Measurements from ENCODE around the gene BET1L.
"Not testable (repeated sequence)": the region's sequence is repeated elsewhere in the genome, so short reads cannot be mapped to it uniquely, and the experiment has no call there.

Gene BET1L

DNA sequence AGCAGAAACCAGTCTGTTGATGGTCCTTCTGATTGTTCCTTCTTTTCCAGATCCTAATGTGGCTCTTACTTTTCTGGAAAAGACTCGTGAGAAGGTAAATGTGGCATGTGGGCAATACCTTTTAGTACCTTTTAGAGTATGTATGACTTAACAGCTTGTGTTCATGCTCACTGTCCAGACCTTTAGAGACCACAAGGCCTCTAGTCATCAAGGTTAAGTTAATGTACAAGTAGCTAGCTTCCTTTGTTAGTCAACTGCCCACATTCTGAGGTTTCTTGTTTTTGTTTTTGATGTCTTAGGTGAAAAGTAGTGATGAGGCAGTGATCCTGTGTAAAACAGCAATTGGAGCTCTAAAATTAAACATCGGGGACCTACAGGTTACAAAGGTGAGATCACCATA is 37.2 kb upstream of the BET1L start:
- peaks cover 9% of the 10 kb centered on the region; the same call in 1 of the 2 replicates for H4K20me1 ChIP-seq (ENCODE audit: insufficient read depth, low read length)
- no peak for TF ChIP-seq CTCF (IDR thresholded peaks at IDR 0.05; ENCODE audit: borderline replicate concordance, extremely low read depth, low read length, poor library complexity, severe bottlenecking)
- no peak for TF ChIP-seq EZH2 (IDR thresholded peaks at IDR 0.05; ENCODE audit: borderline replicate concordance, low read depth, low read length, severe bottlenecking)
- H3K27me3 ChIP-seq (ENCODE audit: insufficient read depth, low read length, poor library complexity), result no peaks in the 10 kb centered on the region
- H2AFZ ChIP-seq (ENCODE audit: low read depth, low read length), result no peak overlapping the region
- H3K4me3 ChIP-seq (ENCODE audit: low read depth in 1 of 2, low read length in 2 of 2), result no peak overlapping the region
- H3K9me3 ChIP-seq (ENCODE audit: insufficient read depth, low read length, severe bottlenecking), result no peaks in the 10 kb centered on the region
- H3K4me2 ChIP-seq (ENCODE audit: insufficient read depth, low read length), result no peak overlapping the region
- peaks cover 95% of the 10 kb centered on the region for H3K36me3 ChIP-seq (ENCODE audit: insufficient read depth, low read length)
- no peak for ATAC-seq (ENCODE audit: insufficient read depth, low read depth)
- no peak overlapping the region for H3K9ac ChIP-seq (ENCODE audit: low read depth, low read length)
- no peak overlapping the region for H3K27ac ChIP-seq (ENCODE audit: low read length)
- DNase-seq, result no peak
- peaks cover 39% of the 10 kb centered on the region for H3K79me2 ChIP-seq (ENCODE audit: insufficient read depth, low read length)
- H3K4me1 ChIP-seq (ENCODE audit: insufficient read depth, low read length), result peaks cover 10% of the 10 kb centered on the region; the same call in 1 of the 2 replicates

DNA sequence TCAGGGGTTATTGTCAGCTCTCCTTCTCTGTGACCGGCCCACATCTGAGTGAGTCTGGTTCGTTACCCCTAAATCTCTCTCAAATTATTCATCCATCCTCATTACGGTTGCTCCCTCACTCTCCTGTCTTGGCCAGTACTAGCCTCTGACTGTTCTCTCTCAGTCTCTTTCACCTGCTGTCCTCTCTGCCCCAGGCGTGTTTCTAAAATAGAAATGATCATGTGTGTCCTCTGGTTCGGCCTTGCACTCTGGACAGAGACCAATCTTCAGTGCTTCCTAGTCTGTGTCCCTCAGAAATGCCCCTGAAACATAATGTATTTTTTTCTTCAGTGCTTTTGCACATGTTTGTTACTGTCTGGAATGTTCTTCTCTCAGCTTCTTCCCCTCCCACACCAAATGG is 34.4 kb upstream of the BET1L start:
- no peak for ATAC-seq (ENCODE audit: insufficient read depth, low read depth)

GRCh38 chr11:240315-240714 is 33.1 kb upstream of the BET1L start:
- DNase-seq (no peak), ATAC-seq (ENCODE audit: insufficient read depth, low read depth) (no peak)
- H3K4me1 ChIP-seq (ENCODE audit: insufficient read depth, low read length), result peaks cover 36% of the 10 kb centered on the region
- H3K27ac ChIP-seq (ENCODE audit: low read length), result no peak overlapping the region
- H3K9me3 ChIP-seq (ENCODE audit: insufficient read depth, low read length, severe bottlenecking), result no peaks in the 10 kb centered on the region
- no peak overlapping the region for H3K9ac ChIP-seq (ENCODE audit: low read depth, low read length)
- H4K20me1 ChIP-seq (ENCODE audit: insufficient read depth, low read length), result peaks cover 22% of the 10 kb centered on the region
- no peak overlapping the region for H2AFZ ChIP-seq (ENCODE audit: low read depth, low read length)
- H3K27me3 ChIP-seq (ENCODE audit: insufficient read depth, low read length, poor library complexity), result no peaks in the 10 kb centered on the region
- H3K79me2 ChIP-seq (ENCODE audit: insufficient read depth, low read length), result peaks cover 69% of the 10 kb centered on the region
- peaks cover 64% of the 10 kb centered on the region for H3K36me3 ChIP-seq (ENCODE audit: insufficient read depth, low read length)
- H3K4me2 ChIP-seq (ENCODE audit: insufficient read depth, low read length), result no peak overlapping the region
- no peak for TF ChIP-seq CTCF (IDR thresholded peaks at IDR 0.05; ENCODE audit: borderline replicate concordance, extremely low read depth, low read length, poor library complexity, severe bottlenecking)
- no peak for TF ChIP-seq EZH2 (IDR thresholded peaks at IDR 0.05; ENCODE audit: borderline replicate concordance, low read depth, low read length, severe bottlenecking)
- no peak overlapping the region for H3K4me3 ChIP-seq (ENCODE audit: low read depth in 1 of 2, low read length in 2 of 2)

More for the DNA sequence above, 34.4 kb upstream of the BET1L start:
- no peaks in the 10 kb centered on the region for H3K9me3 ChIP-seq (ENCODE audit: insufficient read depth, low read length, severe bottlenecking)
- H3K27ac ChIP-seq (ENCODE audit: low read length), result no peak overlapping the region
- peaks cover 77% of the 10 kb centered on the region for H3K36me3 ChIP-seq (ENCODE audit: insufficient read depth, low read length)
- no peak overlapping the region for H3K9ac ChIP-seq (ENCODE audit: low read depth, low read length)
- H3K4me2 ChIP-seq (ENCODE audit: insufficient read depth, low read length), result no peak overlapping the region
- TF ChIP-seq EZH2 (IDR thresholded peaks at IDR 0.05; ENCODE audit: borderline replicate concordance, low read depth, low read length, severe bottlenecking) (no peak), CTCF (IDR thresholded peaks at IDR 0.05; ENCODE audit: borderline replicate concordance, extremely low read depth, low read length, poor library complexity, severe bottlenecking) (no peak)
- H3K27me3 ChIP-seq (ENCODE audit: insufficient read depth, low read length, poor library complexity), result no peaks in the 10 kb centered on the region
- no peak overlapping the region for H3K4me3 ChIP-seq (ENCODE audit: low read depth in 1 of 2, low read length in 2 of 2)
- no peak overlapping the region for H2AFZ ChIP-seq (ENCODE audit: low read depth, low read length)
- peaks cover 22% of the 10 kb centered on the region for H4K20me1 ChIP-seq (ENCODE audit: insufficient read depth, low read length)
- peaks cover 31% of the 10 kb centered on the region for H3K4me1 ChIP-seq (ENCODE audit: insufficient read depth, low read length)
- peaks cover 63% of the 10 kb centered on the region for H3K79me2 ChIP-seq (ENCODE audit: insufficient read depth, low read length)
- no peak for DNase-seq

DNA sequence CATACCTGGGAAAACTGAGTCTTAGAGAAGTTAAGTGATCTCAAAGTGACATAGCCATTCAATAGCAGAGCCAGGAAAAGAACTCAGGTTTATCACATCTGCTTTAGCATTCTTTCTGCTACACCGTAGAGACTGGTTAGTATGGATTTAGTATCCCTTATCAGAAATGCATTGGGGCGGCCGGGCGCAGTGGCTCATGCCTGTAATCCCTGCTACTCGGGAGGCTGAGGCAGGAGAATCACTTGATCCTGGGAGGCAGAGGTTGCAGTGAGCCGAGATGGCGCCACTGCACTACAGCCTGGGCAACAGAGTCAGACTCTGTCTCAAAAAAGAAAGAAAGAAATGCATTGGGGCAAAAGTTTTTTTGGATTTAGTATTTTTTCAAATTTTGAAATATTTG is 31.1 kb upstream of the BET1L start:
- Histone ChIP-seq H3K36me3 (ENCODE audit: insufficient read depth, low read length) (peaks cover 44% of the 10 kb centered on the region), H3K9ac (ENCODE audit: low read depth, low read length) (peak overlapping the region; percentile 76), H3K79me2 (ENCODE audit: insufficient read depth, low read length) (peaks cover 67% of the 10 kb centered on the region), H3K4me3 (ENCODE audit: low read depth in 1 of 2, low read length in 2 of 2) (peak overlapping the region; percentile 76 to 86; a peak in 3 of 4 replicates), H3K27ac (ENCODE audit: low read length) (0 out of 2 replicates have a peak overlapping the region, but pooled peaks have one; percentile 84), H3K4me2 (ENCODE audit: insufficient read depth, low read length) (peak overlapping the region; percentile 92), H4K20me1 (ENCODE audit: insufficient read depth, low read length) (peaks cover 22% of the 10 kb centered on the region), H3K4me1 (ENCODE audit: insufficient read depth, low read length) (peaks cover 40% of the 10 kb centered on the region)
- DNase-seq; H3K27me3 ChIP-seq (ENCODE audit: insufficient read depth, low read length, poor library complexity); H2AFZ ChIP-seq (ENCODE audit: low read depth, low read length); ATAC-seq (ENCODE audit: insufficient read depth, low read depth); H3K9me3 ChIP-seq (ENCODE audit: insufficient read depth, low read length, severe bottlenecking): not testable (repeated sequence)
